Measurements from ENCODE around the gene NDRG2. TPM values are rescaled to one million over a fixed set of nuclear protein-coding genes. Genes with fewer than 3 reads are reported as not detected.

The NDRG2 gene
- total and polyA plus RNA-seq, 9 donors = 355 to 703 (median 433) TPM

- no peak for TF ChIP-seq POLR2A (IDR thresholded peaks at IDR 0.05)
- no peak for TF ChIP-seq EP300 (IDR thresholded peaks at IDR 0.05)
- TF ChIP-seq CTCF (IDR thresholded peaks at IDR 0.05) = no peak
- 83 to 87% (median 85%) methylated on average over 20 of the region's 20 CpGs for WGBS, 3 donors
- H3K4me3 ChIP-seq = no peak overlapping the region
- no peaks in the 10 kb centered on the region for H3K4me1 ChIP-seq (ENCODE audit: insufficient read depth)
- H3K27ac ChIP-seq = no peak overlapping the region
- intact Hi-C loops (cut with DNase I) = no loop called here
- no peaks in the 10 kb centered on the region for H3K27me3 ChIP-seq
- no peaks in the 10 kb centered on the region for H3K36me3 ChIP-seq
- no peaks in the 10 kb centered on the region for H3K9me3 ChIP-seq
- DNase-seq = no peak
Observed at GRCh38 chr14:21053184-21054122, 28.6 kb upstream of the NDRG2 start.

GRCh38 chr14:21050597-21050996 is 25.7 kb upstream of the NDRG2 start:
- 70 to 80% (median 76%) methylated on average over 3 of the region's 3 CpGs for WGBS, 3 donors
- TF ChIP-seq POLR2A (IDR thresholded peaks at IDR 0.05) (no peak), CTCF (IDR thresholded peaks at IDR 0.05) (no peak), EP300 (IDR thresholded peaks at IDR 0.05) (no peak)
- peaks cover 3% of the 10 kb centered on the region for H3K4me1 ChIP-seq (ENCODE audit: insufficient read depth)
- no peak overlapping the region for H3K27ac ChIP-seq
- intact Hi-C loops (cut with DNase I) = no loop called here
- H3K27me3 ChIP-seq = no peaks in the 10 kb centered on the region
- H3K36me3 ChIP-seq = no peaks in the 10 kb centered on the region
- no peaks in the 10 kb centered on the region for H3K9me3 ChIP-seq
- DNase-seq = no peak
- no peak overlapping the region for H3K4me3 ChIP-seq

GRCh38 chr14:21049271-21049673 is 24.4 kb upstream of the NDRG2 start:
- Histone ChIP-seq H3K4me3 (no peak overlapping the region), H3K4me1 (ENCODE audit: insufficient read depth) (peaks cover 3% of the 10 kb centered on the region), H3K27me3 (no peaks in the 10 kb centered on the region), H3K36me3 (no peaks in the 10 kb centered on the region), H3K27ac (no peak overlapping the region), H3K9me3 (no peaks in the 10 kb centered on the region)
- WGBS, 3 donors = 42 to 52% (median 45%) methylated on average over 3 of the region's 3 CpGs
- TF ChIP-seq EP300 (IDR thresholded peaks at IDR 0.05) (no peak), CTCF (IDR thresholded peaks at IDR 0.05) (no peak), POLR2A (IDR thresholded peaks at IDR 0.05) (no peak)
- intact Hi-C loops (cut with DNase I) = loop anchor here in 1 of 4 donors (10.0 kb wide), 1 partner anchor 54 kb away; the partner anchor contains the start of gene SLC39A2
- no peak for DNase-seq

- Histone ChIP-seq H3K9me3 (no peaks in the 10 kb centered on the region), H3K27ac (no peak overlapping the region), H3K27me3 (no peaks in the 10 kb centered on the region), H3K4me1 (ENCODE audit: insufficient read depth) (peaks cover 3% of the 10 kb centered on the region), H3K36me3 (no peaks in the 10 kb centered on the region), H3K4me3 (no peak overlapping the region)
- DNase-seq = no peak
- intact Hi-C loops (cut with DNase I) = loop anchor here in 1 of 4 donors (10.0 kb wide), 1 partner anchor 54 kb away; the partner anchor contains the start of gene SLC39A2
- WGBS, 3 donors = 41 to 47% (median 45%) methylated on average over 2 of the region's 2 CpGs
- TF ChIP-seq POLR2A (IDR thresholded peaks at IDR 0.05) (no peak), EP300 (IDR thresholded peaks at IDR 0.05) (no peak), CTCF (IDR thresholded peaks at IDR 0.05) (no peak)
Observed at GRCh38 chr14:21048638-21049037, 23.8 kb upstream of the NDRG2 start.

Data from ovary (tissue), 9 donors.